Calu3 (cell line): ENCODE data around the gene MEGF10. TPM values are rescaled to one million over a fixed set of nuclear protein-coding genes. Genes with fewer than 3 reads are reported as not detected.

Experiments
- BruUV-seq: library from RNA; stranded (reverse); fragments of 400-500 nt; replicated peaks from 2 replicates; lab custom pipeline; 2021; lab: Mats Ljungman, UMichigan
- CTCF ChIA-PET: fragments of 300-600 bp; sonication (Branson Sonifier 250); formaldehyde crosslinking; loops from one replicate; lab custom pipeline; 2022; ENCODE audit warnings: antibody characterized with exemption; lab: Charles Lee
- DNase-seq: peaks from one replicate; pipeline ENCODE4 v3.0.0; 2022
- H3K27ac Mint-ChIP-seq: one replicate; pipeline ENCODE4 v1.8.0; 2022; ENCODE audit warnings: mixed read lengths; ENCODE audit not compliant: unreplicated experiment
- H3K27me3 Mint-ChIP-seq: one replicate; pipeline ENCODE4 v1.8.0; 2022; ENCODE audit warnings: mixed read lengths; ENCODE audit not compliant: unreplicated experiment
- H3K36me3 Mint-ChIP-seq: one replicate; pipeline ENCODE4 v1.8.0; 2022; ENCODE audit warnings: mild to moderate bottlenecking, moderate library complexity, mixed read lengths; ENCODE audit not compliant: insufficient read depth, unreplicated experiment
- H3K4me1 Mint-ChIP-seq: one replicate; pipeline ENCODE4 v1.8.0; 2022; ENCODE audit warnings: mild to moderate bottlenecking, low read depth, mixed read lengths; ENCODE audit not compliant: unreplicated experiment
- H3K4me3 Mint-ChIP-seq: one replicate; pipeline ENCODE4 v1.8.0; 2022; ENCODE audit warnings: mild to moderate bottlenecking, low read depth, moderate library complexity, mixed read lengths; ENCODE audit not compliant: unreplicated experiment
- H3K9me3 Mint-ChIP-seq: one replicate; pipeline ENCODE4 v1.8.0; 2022; ENCODE audit warnings: low read depth, mixed read lengths; ENCODE audit not compliant: unreplicated experiment
- CTCF ChIP-seq: fragments of 200-600 bp; IDR thresholded peaks from one replicate; pipeline ENCODE4 v1.8.0; 2022; ENCODE audit warnings: antibody characterized with exemption; ENCODE audit not compliant: unreplicated experiment
- intact Hi-C: fragments of 100-400 bp; cut with micrococcal nuclease; formaldehyde crosslinking; loops from one replicate; pipeline ENCODE4 v1.10.0; 2022; ENCODE audit not compliant: unreplicated experiment
- total RNA-seq: library from RNA; stranded (reverse); gene quantifications from 2 replicates; pipeline ENCODE4 v1.2.3, GENCODE V29; 2022

The MEGF10 gene
- total RNA-seq, 1 experiment from 2014 or later = 0.71 TPM

- Mint-ChIP-seq H3K27ac (no peak overlapping the region), H3K27me3 (no peaks in the 10 kb centered on the region), H3K4me1 (no peaks in the 10 kb centered on the region), H3K9me3 (no peaks in the 10 kb centered on the region), H3K4me3 (no peak overlapping the region), H3K36me3 (no peaks in the 10 kb centered on the region)
- TF ChIP-seq CTCF = no peak
- intact Hi-C loops = no loop called here
- BruUV-seq = no TSS peak
- no peak for DNase-seq
- CTCF ChIA-PET = no interaction called here
Observed at GRCh38 chr5:127375544-127376091, 85.0 kb downstream of the MEGF10 start.

- Mint-ChIP-seq H3K27me3 (no peaks in the 10 kb centered on the region), H3K9me3 (no peaks in the 10 kb centered on the region), H3K4me3 (no peak overlapping the region)
Observed at GRCh38 chr5:127377651-127378050, 87.1 kb downstream of the MEGF10 start.

DNA sequence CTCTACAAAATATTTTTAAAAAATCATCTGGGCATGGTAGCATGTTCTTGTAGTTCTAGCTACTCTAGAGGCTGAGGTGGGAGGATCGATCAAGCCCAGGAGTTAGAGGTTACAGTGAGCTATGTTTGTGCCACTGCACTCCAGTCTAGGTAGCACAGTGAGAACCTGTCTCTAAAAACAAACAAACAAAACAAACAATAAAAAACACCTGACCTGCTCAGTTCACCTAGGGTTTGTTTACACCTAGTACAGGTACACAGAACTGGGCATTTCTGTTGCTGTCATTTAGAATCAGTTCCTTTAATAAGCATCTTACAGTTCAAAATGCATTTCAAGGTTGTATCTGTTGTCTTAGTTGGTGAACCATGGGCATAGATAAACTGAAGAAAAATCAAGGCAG lies 95.3 kb downstream of the MEGF10 start:
- no peak for DNase-seq
- no peaks in the 10 kb centered on the region for H3K36me3 Mint-ChIP-seq
- H3K27me3 Mint-ChIP-seq = no peaks in the 10 kb centered on the region
- CTCF ChIA-PET = no interaction called here
- no peaks in the 10 kb centered on the region for H3K4me1 Mint-ChIP-seq
- no peak overlapping the region for H3K27ac Mint-ChIP-seq
- no peak overlapping the region for H3K4me3 Mint-ChIP-seq
- H3K9me3 Mint-ChIP-seq = no peaks in the 10 kb centered on the region
- TF ChIP-seq CTCF = no peak
- intact Hi-C loops = loop anchor here (5.0 kb wide), 1 partner anchor 106 kb away; no protein-coding TSS in a partner anchor
- BruUV-seq = no TSS peak

More at GRCh38 chr5:127377651-127378050, 87.1 kb downstream of the MEGF10 start:
- CTCF ChIA-PET = no interaction called here
- no peaks in the 10 kb centered on the region for H3K4me1 Mint-ChIP-seq
- no TSS peak for BruUV-seq
- intact Hi-C loops = no loop called here
- no peaks in the 10 kb centered on the region for H3K36me3 Mint-ChIP-seq
- H3K27ac Mint-ChIP-seq = no peak overlapping the region
- no peak for DNase-seq
- no peak for TF ChIP-seq CTCF

GRCh38 chr5:127386557-127386956 lies 96.0 kb downstream of the MEGF10 start:
- H3K9me3 Mint-ChIP-seq = no peaks in the 10 kb centered on the region
- no peak overlapping the region for H3K27ac Mint-ChIP-seq
- H3K36me3 Mint-ChIP-seq = no peaks in the 10 kb centered on the region
- CTCF ChIA-PET = no interaction called here
- TF ChIP-seq CTCF = no peak
- DNase-seq = no peak
- H3K4me3 Mint-ChIP-seq = no peak overlapping the region
- H3K27me3 Mint-ChIP-seq = no peaks in the 10 kb centered on the region
- intact Hi-C loops = loop anchor here (5.0 kb wide), 1 partner anchor 106 kb away; no protein-coding TSS in a partner anchor
- no peaks in the 10 kb centered on the region for H3K4me1 Mint-ChIP-seq
- BruUV-seq = no TSS peak
